Amniotic stem cell (primary cell): ENCODE data around the gene MDM4.

Experiments used
- DNase-seq: peaks from one replicate; lab custom pipeline; 2025; lab: John Stamatoyannopoulos, UW

Gene MDM4

DNA sequence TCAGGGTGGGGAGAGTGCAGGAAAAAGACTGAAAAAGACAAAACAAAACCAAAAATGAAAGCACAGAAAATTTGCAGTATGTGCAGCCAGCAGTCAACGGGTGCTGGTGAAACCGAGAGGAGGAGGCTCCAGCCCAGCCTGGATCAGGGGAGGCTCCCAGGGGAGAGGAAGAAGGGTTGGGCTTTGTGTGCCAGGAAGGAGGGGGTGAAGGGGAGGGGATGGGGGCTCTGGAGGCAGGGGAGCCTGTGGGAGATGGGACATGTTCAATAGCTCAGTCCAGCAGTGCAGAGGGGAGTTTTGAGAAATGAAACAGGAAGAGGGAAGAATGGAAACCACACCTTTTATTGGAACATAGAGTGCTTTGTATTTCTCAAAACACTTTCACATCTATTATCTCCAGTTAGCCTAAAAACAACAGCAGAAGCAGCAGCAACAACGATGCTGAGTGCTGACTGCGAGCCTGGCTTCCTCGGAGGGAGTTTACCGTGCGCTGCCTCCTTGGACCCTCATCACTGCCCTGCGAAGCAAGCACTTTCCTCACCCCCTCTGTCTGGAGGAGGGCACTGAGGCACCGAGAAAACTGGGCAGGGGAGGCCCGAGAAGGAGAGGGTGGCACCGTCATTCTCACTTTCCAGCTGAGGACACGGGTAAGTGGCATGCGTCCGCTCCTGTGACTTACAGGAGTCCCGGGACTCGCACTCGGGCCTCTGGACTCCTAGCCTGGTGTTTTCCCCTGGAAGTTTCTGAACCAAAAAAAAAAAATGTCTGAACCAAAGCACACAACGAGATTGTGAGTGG, 62.9 kb downstream of the MDM4 start:
- no peak for DNase-seq

DNA sequence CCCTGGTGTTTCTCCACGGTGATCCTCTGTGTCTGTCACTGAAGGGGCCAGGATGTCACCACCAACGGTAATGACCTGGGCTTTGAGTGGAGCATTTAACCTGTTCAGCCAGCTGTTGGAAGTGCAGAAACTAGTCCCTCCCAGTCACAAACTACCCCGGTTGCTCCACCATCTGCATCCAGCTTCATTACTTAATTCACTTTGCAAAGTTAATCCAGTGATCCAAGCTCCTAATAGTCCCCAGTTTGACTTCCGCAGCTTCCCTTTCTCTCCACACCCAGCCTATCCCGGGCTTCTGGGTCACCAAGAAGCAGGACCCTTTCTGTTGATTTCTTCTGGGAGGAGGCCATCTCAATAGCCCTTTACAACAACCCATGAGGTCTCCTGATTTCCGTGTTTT, 63.5 kb downstream of the MDM4 start:
- no peak for DNase-seq

DNA sequence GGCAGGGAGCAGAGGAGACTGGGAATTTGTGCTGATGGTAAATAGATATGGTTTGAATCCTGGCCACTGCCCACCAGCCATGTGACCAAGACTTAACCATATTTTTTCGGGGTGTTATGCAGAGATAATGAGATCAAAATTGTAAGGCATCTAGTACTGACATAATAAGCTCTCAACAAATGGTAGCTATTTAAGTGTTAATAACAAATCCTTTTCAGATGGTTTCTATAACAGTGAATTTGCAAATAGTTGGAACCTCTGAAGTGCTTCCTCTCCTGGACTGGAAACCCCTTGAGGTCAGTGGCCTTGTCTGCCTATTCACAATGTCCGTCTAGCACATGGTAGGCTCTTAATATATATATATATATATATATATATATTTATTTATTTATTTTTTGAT, 64.7 kb downstream of the MDM4 start:
- no peak for DNase-seq

DNA sequence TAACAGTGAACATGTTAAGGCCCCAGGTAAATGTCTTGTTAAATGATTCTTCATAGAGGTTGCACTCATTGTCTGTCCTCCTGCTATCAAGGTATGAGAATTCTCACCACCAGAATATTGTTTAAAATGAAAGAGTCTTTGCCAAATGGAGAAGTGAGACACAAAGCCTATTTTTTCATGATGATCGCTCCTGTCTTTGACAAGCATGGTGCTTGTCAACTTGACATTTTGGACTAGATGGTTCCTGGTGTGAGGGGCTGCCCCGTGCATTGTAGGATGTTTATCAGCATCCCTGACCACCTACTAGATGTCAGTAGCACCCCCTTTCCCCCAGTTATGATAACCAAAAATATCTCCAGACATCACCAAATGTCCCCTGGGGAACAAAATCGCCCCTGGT, 65.6 kb downstream of the MDM4 start:
- no peak for DNase-seq

DNA sequence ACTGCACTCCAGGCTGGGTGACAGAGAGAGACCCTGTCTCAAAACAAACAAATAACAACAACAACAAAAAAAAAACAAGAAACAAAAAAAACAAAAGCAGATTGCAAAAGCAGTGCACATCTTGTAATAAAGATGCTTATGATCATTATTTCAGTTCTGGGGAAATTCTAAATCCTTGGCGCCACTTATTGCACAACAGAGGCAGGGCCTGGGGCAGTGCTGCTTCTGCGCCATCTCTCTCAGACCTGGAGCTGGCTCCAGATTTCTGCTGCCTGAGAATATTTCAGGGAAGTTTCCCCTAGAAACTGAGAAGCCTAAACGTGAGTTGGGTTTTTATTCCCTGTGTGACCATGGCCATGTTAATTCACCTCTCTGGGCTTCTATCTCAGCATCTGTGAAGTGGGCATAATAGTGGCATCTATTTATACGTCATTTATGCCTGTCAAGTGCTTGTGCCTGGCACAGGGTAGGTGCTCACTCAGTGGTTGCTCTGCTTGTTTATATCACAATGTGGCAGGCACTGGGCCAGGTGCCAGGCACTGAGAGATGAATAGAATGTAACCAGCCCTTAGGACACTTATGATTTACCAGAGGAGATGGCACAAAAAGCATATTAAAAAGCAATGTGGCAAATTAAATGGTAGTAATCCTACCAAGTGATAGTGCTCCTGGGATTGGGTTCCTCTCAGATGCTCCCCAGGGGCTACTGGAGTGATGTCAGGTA, 67.9 kb downstream of the MDM4 start:
- DNase-seq: no peak

DNA sequence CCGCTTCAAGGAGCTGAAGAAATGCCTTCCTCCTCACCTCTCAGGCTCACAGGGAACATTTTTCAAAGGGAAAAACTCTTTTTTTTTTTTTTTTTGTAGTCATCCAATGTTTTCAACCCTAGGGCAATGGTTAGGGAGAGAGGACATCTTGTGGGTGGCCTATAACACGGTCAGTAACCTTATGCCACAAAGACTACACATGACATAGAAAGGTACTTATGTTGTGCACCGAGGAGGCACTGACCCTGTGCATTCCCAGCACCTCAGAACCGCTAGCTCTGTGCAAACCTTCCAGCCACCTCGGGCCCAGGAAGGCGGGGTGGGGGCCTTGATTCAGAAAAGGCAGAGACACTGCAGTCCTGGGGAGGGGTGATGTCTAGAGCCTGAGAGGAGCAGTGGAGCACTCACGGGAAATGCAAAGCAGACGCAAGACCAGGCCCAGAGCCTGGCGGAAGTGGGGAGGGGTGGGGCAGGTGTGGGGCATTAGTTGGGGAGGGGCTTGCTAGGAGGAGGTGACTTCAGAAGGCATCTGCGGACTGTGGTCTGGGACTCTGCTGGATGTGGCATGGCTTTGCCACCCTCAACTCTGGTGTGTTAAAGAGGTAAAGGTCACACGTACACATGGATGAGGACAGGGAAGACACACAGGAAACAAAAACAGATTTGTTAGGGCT, 68.6 kb downstream of the MDM4 start:
- DNase-seq: no peak

DNA sequence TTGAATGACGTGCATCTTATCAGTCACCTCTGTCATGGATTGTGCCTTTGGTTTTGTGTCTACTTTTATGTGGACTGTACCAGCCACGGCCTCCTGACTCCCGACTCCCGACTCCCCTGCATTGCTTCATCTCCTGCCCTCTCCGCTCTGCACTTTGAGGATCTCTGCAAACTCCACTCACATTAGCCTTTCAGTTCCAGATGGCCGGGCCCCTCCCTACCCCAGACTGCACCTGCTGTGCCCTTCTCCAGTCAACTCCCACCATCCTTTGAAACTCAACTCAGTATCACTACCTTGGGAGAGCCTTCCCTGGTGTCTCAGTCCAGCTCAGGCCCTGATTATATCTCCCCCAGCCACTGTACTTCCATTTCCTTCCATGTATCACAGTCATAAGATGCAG, 71.4 kb downstream of the MDM4 start:
- DNase-seq: no peak

DNA sequence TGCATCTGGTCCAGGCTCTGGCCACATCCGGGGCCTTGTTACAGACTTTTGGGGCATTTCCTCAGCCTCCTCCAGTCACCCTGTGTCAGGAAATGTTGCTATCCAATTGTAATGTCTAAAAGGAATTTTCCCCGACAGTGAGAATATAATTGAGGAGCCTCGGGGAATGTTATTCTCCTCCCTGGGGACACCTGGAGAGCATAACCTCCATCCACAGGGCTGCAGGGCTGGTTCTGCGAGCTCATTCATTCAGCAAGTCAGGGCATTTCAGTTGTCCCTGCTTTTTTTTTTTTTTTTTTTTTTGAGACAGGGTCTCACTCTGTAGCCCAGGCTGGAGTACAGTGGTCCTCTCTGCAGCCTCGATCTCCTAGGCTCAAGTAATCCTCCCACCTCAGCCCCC, 72.6 kb downstream of the MDM4 start:
- no peak for DNase-seq

DNA sequence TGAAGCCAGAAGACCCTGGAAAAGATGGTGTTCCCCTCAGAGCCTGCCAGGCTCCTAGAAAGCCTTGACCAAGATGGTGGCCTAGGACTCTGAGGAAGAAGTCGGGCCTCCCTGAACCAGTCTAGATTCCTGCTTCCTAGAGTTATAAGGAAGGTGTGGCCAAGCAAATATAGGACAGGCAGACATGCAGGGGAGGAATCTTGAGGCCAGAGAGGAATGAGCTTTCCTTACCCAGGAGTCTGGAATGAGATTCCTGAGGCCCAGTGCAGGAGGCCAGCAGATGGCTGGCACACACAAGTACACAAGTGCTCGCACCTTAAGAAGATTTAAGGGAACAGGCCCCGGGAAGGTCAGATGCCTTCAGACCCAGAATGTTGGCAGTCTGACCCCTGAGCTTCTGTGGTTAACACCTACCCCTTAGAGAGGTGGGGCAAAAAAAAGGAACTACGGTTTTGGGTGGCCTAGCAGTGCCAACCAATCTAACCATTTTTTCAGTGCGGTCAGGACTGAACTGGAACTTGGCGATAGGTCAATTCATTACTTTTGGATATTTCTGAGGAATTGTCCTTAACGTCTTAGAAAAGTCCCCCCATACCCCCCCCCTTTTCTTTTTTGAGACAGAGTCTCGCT, 73.3 kb downstream of the MDM4 start:
- DNase-seq: no peak

DNA sequence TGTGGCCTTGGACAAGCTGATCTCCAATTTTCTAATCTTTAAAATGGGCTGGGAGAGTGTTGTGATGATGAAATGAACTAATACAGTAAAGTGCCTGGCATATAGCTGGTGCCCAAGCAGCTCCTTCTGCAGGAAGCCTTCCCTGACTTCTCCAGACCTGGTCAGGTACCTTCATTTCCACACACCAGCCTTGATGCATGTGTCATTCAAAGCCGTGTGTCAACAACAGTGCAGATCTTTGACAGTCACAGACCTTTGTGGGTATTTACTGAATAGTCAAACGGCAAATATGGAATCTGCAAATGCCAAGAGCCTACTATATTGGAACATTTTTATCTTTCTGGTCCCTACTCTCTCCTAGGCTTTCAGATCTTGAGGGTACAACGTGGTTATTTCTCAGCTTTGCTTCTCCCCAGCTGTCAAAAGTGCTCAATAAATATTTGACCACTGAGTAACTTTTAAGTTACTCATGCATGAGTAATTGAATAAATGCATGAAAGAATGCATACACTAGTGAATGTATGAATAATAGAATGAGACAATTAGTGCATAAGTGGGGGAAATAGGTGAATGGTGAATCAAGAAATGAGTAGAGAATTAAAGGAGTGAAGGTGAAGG, 75.4 kb downstream of the MDM4 start:
- DNase-seq: no peak

DNA sequence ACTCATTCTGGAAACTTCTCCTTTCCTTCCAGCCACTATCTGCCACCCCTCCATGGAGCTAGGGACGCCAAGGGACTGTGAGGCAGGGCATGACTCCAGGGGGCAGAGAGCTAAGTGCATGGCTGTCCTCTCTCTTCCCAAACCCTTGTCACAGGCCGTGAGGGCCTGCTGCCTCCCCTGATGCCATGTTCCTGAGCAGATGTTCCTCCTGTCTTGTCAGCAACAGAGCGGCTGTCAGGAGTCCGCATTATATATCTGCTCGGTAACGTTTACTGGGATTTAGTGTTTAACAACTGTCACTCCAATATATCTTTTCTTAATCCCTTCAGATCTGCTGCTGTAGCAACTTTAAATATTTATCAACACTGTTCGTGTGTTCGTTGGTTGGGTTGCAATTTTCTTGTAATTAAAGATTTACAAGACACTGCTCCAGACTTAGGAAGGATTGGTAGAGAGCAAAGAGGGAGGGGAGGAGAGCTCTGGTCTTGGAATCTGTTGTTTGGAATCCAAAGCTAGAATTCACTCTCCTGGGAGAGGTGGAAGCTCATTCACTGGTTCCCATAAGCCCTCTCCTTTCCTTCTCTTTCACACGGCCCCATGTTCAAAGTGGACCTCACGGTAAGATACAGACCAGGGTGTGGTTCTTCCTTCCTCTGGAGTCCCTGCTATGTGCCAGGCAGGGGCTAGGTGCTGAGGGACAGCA, 76.2 kb downstream of the MDM4 start:
- DNase-seq: no peak

DNA sequence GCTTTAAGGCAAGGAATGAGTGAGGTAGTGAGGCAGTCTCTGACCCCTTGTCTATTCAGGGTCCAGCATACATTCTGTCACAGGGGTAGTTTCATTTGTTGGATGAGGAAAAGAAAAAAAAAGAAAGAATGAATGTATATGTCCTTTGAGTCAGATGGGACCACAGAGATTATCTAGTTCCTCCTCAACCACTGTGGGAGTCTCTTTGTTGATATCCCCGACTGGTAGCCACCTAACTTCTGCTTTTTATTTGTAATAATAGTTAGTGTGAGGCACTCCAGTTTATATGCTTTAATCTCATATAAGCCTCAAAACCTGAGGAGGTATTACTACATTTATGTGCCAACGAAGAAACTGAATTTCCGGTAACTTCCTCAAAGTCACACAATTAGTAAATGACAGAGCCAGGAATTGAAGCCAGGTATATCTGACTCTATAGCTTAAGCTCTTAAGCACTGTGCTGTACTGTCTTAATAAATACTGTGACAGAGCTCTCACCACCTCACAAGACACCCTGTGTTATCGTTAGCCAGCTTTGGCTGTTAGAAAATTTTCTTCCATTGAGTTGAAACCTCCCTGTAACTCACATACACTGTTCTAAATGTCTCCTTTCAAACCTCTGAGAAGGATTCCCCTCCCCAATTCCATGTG, 82.2 kb downstream of the MDM4 start:
- no peak for DNase-seq

DNA sequence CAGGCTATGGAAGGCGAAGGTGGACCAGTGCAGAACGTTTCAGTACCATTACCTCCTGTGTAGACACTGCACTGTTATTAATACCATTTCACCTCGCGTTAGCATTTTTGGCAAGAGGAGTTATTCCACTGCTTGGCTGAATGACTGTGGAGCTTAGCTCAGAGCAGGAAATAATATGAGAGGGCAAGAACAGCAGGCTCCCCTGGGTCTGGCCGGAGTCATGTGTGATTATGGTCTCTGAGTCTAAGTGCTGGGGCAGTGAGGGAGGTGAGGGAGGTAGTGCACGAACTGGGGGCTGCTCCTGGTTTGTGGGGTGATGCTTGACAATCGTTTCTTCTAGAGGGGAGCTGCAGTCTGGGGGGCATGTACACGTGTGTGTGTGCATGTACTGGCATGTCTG, 82.9 kb downstream of the MDM4 start:
- no peak for DNase-seq

DNA sequence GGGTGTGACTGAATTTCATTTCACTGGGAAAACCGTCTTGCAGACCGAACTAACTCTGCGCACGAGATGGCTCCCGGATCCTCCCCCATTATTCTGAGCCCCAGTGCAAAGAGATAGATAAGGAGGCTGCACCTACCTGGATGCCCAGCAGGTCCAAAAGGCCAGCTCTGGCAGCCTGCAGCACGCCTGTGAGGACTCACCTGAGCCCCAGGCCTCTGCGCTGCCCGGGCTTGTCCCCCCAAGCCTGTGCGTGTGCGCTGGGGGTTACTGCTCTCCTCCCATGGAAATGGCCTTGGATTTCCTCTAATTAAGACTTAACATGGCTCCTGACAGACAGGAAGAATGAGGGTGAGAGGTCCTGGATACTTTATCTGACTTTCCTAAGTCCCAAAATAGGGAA, 83.4 kb downstream of the MDM4 start:
- DNase-seq: no peak

DNA sequence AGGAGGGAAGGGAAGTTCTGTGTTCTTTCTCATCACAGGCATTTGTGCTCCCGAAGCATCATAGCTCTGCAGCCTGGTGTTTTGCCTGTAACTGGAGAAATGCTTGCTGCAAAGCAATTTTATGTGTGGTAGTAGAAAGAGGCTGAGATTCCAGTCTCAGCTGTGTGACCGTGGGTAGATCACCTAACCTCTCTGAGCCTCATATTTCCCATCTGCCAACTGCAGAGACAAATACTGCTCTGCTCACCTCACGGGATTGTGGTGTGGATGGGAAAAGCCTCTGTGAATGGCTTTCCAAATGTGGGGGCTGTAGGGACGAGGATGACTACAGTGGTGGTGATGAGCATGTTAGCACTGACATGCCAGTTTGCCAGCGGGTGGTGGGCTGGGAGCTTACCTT, 84.0 kb downstream of the MDM4 start:
- DNase-seq: no peak

DNA sequence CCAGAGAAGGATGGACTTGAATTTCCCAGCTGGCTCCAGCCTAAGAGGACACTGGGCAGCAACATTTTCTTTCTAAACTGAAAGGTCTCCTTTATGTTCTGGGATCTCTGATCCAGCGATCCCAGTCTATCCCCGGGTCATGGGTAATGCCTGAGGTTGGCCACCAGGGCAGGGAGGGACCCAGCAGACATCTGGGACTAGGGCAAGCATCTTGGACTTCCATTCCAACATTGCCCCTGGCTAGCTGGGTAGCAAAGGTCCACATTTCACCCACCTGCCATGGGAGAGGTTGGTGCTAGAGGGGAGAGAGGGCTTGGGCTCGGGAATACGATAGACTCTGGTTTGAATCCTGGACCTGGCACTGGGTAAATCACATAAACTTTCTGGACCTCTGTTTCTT, 84.8 kb downstream of the MDM4 start:
- no peak for DNase-seq

DNA sequence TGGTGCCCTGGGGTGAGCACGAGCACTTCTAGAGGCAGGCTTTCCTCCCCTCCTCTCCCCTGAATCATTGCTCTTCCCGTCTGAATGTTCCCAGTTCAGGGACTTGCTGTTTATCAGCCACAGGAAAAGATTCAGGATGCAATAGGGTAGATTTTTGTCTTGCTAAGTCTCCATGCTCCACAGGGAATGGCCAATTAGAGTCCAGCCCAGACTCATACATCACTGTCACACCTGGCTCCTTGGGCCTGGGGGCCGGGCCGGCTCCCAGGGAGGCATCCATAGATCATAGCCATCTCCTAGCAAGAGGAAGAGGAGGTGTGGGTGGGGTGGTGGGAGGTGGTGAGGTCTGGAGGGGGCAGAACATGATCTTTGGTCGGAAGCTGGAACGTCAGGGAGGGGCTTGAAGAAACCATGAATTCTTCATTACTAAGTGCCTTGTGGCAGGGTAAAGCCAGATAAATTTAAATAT, 85.9 kb downstream of the MDM4 start:
- DNase-seq: no peak

DNA sequence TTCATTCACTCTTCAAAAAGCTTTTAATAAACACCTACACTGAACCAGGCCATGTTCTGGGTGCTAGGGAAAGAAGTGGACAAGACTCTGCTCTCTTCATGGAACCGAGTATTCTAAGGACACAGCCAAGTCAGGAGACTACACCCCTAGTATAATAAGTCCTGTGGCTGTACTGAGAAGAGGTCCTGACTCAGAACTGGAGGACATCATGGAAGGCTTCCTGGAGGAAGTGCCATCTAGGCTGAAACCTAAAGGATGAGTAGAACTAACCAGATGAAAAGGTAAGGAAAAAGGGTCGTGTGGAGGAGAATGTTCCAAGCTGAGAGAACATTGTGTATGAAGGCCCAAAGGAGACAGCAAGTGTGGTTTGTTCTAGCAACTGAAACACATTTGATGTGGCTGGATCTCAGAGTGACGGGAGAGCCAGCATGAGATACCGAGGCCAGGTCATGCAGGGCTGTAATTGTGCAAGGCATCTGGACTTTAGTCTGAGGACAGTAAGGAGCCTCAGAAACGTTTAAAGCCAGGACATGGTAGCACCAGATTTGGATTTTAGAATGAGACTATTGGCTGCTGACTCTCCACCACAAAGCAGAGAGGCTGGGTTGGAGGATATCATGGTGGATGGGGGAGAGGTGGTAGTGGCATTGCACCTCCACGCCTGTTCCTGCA, 86.8 kb downstream of the MDM4 start:
- no peak for DNase-seq

DNA sequence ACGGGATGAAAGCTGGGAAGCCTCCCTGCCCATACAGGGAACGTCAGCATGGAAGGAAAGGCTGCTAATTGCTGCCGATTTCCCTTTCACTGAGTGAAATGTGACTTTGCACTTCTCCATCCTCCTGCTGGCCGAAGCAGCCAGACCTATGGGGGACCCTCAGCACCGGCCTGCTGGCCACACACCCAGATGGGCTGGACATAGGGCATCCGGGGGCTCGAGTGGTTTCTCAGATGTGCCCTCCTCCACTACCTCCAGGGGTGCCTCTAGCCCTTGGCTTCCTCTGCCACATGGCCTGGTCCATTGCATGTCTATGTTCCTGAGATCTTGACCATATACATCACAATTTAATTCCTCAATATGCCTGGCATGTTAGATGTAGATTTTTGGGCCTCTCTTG, 89.6 kb downstream of the MDM4 start:
- DNase-seq: no peak
